Medulla oblongata (tissue), 1 donor: Measurements from ENCODE around the gene STYXL2.

ENCODE experiments used
- DNase-seq: peaks from one replicate; pipeline ENCODE4 v3.0.0-alpha.2; 2015; ENCODE audit errors: extremely low spot score

The STYXL2 gene

DNA sequence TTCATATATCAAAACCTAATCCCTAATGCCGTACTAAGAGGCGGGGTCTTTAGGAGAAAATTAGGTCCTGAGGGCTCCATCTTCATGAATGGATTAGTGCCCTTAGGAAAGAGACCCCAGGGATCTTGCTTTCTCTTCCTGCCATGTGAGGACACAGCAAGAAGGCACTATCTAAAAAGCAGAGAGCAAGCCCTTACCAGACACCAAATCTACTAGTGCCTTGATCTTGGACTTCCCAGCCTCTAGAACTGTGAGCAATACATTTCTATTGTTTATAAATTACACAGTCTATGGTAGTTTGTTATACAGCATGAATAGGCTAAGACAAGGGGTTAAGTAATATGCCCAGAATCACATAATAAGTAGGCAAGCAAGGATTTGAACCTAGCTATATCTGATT, 42.9 kb downstream of the STYXL2 start:
- DNase-seq = no peak

DNA sequence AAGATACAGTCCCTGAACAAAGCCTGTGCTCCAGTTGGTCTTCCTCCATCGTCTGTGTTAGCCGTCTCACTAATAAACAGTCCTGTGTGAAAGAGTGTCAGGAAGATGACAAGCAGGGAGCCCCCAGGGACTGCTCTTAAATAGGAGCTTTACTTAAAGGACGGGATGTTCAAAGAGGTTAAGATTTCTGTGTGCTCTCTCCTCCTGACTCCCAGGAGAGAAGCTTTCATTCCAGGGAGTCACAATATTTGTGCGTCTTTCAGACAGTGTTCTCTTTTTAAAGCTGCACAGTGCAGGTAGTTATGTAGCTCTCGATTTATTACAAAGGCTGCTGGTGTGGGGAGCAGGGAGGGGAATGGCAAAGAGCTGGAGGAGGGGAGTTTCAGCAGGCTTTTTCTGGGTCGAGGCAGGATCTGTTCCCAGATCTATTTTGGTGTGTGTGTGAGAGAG, 43.5 kb downstream of the STYXL2 start:
- no peak for DNase-seq

DNA sequence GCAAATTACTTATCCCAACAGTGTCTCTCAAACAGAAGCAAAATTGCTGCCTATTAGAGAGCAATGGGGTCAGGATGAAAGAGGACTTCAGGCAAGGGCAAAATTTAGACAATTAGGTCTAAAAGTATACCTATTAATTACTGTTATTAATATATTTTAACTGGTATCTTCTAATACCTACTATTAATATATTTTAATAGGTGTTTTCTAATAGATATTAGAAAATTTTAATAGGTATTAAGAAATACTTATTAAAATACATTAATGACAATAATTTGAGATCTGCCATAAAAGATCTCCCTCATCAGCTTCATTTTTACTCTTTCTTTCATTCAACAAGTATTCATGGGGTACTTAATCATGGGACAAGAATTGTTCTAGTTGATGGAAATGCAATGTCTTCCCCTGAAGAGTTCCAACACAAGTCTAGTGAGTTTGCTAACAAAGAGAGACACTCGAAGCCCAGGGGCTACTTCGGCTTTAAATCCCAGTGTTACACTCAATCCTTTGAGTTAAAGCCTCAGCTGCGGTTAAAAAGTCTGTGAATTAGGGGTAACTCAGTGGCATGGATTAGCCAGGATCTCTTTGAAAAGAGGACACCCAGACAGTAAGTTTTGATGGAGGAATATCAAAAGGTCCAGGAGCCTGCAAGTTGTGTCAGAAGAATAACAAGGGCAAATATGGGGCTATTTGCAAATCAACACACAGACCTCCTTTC, 44.1 kb downstream of the STYXL2 start:
- DNase-seq = no peak

DNA sequence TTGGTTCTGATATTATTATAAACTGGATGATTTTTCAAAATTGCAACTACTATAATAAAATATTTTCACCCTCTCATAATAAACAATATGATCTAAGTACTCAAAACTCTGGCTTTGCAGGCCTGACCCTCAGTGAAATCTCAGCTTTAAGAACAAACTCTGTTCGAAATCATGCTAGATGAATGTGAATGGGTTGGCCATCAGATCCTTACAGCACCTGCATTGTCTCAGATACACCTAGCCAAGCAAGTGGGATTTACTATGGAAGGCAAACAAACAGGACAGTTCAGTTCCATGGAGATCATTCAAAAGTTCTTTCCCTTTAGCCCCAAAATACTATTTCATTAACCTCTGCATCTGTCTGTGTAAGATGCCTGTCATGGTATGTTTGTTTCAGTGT, 44.8 kb downstream of the STYXL2 start:
- no peak for DNase-seq

DNA sequence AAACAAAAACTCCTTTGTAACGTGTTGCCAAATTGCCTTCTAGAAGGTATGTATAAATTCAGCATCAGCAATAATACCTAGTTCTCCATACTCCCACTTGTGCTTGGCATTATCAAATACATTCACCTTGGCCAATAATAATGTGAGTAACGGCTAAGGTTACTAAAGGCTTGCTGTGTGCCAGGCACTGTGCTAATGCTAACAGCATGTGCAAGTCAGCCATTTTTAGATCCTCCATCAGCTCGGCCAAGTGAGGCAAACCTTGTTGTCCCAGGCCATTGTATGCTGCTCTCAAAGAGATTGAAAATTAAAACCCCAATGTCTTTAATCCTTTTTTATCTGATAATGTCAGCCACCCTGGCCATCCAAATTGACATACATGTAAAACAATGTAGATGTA, 48.1 kb downstream of the STYXL2 start:
- no peak for DNase-seq
